OCI-LY1 (cell line): ENCODE results near the gene TRPV5.

Source experiments
- H2AFZ ChIP-seq: fragments of 200-600 bp; sonication (generic), shearing (Covaris generic); 2 replicates; pipeline ENCODE4 v1.6.0; 2014; ENCODE audit warnings: antibody characterized with exemption, mild to moderate bottlenecking, low read length
- H3F3A ChIP-seq: fragments of 200-600 bp; sonication (generic), shearing (Covaris generic); 2 replicates; pipeline ENCODE4 v1.6.0; 2014; ENCODE audit warnings: mild to moderate bottlenecking, antibody characterized with exemption, low read length, moderate library complexity; ENCODE audit not compliant: insufficient read depth
- H3K27ac ChIP-seq: fragments of 200-600 bp; sonication (generic); 2 replicates; pipeline ENCODE4 v1.5.1; 2014; ENCODE audit warnings: low read length, mixed run types, mild to moderate bottlenecking, low read depth; ENCODE audit not compliant: poor library complexity, severe bottlenecking
- H3K27me3 ChIP-seq: fragments of 200-600 bp; sonication (generic); 2 replicates; pipeline ENCODE4 v1.6.0; 2014; ENCODE audit warnings: antibody characterized with exemption, mild to moderate bottlenecking, low read length, moderate library complexity; ENCODE audit not compliant: insufficient read depth
- H3K36me3 ChIP-seq: fragments of 200-600 bp; sonication (generic); 2 replicates; pipeline ENCODE4 v1.6.1; 2014; ENCODE audit warnings: mild to moderate bottlenecking, antibody characterized with exemption, low read length, moderate library complexity, mixed read lengths; ENCODE audit not compliant: insufficient read depth
- H3K4me1 ChIP-seq: fragments of 200-600 bp; sonication (generic); 2 replicates; pipeline ENCODE4 v1.5.1; 2014; ENCODE audit warnings: mild to moderate bottlenecking, low read length, moderate library complexity; ENCODE audit not compliant: insufficient read depth, severe bottlenecking
- H3K4me2 ChIP-seq: fragments of 200-600 bp; sonication (generic), shearing (Covaris generic); 2 replicates; pipeline ENCODE4 v1.6.1; 2014; ENCODE audit warnings: low read length
- H3K4me3 ChIP-seq: fragments of 200-600 bp; sonication (generic); 2 replicates; pipeline ENCODE4 v1.5.1; 2014; ENCODE audit warnings: low read length, low read depth, mild to moderate bottlenecking, mixed read lengths; ENCODE audit not compliant: poor library complexity, severe bottlenecking
- H3K79me2 ChIP-seq: fragments of 200-600 bp; shearing (Covaris generic); 2 replicates; pipeline ENCODE4 v1.6.1; 2016; ENCODE audit warnings: mixed run types, low read length, mixed read lengths; ENCODE audit not compliant: insufficient read depth
- H3K9ac ChIP-seq: fragments of 200-600 bp; sonication (generic), shearing (Covaris generic); 2 replicates; pipeline ENCODE4 v1.6.1; 2014; ENCODE audit warnings: mild to moderate bottlenecking, low read length, mixed read lengths
- H3K9me2 ChIP-seq: fragments of 200-600 bp; sonication (generic), shearing (Covaris generic); 2 replicates; pipeline ENCODE4 v1.6.1; 2014; ENCODE audit warnings: low read depth, mild to moderate bottlenecking, low read length, mixed read lengths
- H3K9me3 ChIP-seq: fragments of 200-600 bp; shearing (Covaris generic); 2 replicates; pipeline ENCODE4 v1.6.1; 2014; ENCODE audit warnings: low read length, mixed read lengths
- H4K20me1 ChIP-seq: fragments of 200-600 bp; sonication (generic), shearing (Covaris generic); 2 replicates; pipeline ENCODE4 v1.6.0; 2016; ENCODE audit warnings: mild to moderate bottlenecking, low read length; ENCODE audit not compliant: insufficient read depth
- EZH2 ChIP-seq: fragments of 200-600 bp; sonication (generic), shearing (Covaris generic); IDR thresholded peaks from 2 replicates; pipeline ENCODE4 v1.8.0; 2017; ENCODE audit warnings: borderline replicate concordance, mixed run types, mild to moderate bottlenecking, antibody characterized with exemption, low read length, moderate library complexity, mixed read lengths
- TF ChIP-seq, protein P1 (sequence below): fragments of 200-600 bp; sonication (generic), shearing (Covaris generic); IDR thresholded peaks from 2 replicates; pipeline ENCODE4 v1.5.1; 2017; ENCODE audit warnings: mild to moderate bottlenecking, antibody characterized with exemption, low read length, moderate library complexity, mixed read lengths

Gene TRPV5

DNA sequence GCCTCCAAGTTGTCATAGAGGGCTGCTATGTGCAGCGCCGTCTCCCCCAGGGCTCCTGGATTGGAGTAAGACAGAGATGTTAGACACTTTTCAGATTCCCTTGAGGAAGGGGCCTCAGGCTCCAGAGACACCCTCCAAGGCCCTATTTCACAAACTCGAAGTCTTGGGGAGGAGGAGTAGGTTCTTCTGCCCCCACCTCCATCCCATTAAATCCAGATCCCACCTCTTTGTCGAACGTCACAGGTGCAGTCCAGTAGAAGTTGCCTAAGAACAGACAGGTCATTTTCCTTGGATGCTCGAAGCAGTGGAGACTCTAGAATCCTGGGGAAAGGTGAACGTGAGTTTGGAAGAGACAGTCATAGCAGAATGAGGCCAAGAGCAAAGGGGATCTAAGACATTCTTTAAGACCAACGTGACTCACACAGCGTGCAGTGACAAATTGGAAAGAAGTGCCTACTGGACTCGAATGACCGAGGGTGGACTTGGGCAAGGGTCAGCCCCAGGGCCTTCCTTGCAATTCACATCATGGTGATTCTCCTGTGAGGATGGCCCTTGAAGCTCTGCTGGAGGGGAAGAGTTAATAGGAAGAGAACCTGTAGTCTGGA, 3.3 kb downstream of the TRPV5 start:
- no peak overlapping the region for H3K4me2 ChIP-seq
- H3F3A ChIP-seq: no peaks in the 10 kb centered on the region
- no peak overlapping the region for H3K27ac ChIP-seq
- no peak overlapping the region for H3K9ac ChIP-seq
- H3K9me2 ChIP-seq: no peaks in the 10 kb centered on the region
- TF ChIP-seq, protein P1, sequence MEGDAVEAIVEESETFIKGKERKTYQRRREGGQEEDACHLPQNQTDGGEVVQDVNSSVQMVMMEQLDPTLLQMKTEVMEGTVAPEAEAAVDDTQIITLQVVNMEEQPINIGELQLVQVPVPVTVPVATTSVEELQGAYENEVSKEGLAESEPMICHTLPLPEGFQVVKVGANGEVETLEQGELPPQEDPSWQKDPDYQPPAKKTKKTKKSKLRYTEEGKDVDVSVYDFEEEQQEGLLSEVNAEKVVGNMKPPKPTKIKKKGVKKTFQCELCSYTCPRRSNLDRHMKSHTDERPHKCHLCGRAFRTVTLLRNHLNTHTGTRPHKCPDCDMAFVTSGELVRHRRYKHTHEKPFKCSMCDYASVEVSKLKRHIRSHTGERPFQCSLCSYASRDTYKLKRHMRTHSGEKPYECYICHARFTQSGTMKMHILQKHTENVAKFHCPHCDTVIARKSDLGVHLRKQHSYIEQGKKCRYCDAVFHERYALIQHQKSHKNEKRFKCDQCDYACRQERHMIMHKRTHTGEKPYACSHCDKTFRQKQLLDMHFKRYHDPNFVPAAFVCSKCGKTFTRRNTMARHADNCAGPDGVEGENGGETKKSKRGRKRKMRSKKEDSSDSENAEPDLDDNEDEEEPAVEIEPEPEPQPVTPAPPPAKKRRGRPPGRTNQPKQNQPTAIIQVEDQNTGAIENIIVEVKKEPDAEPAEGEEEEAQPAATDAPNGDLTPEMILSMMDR: no peak
- no peak for TF ChIP-seq EZH2
- no peaks in the 10 kb centered on the region for H3K36me3 ChIP-seq
- H3K4me1 ChIP-seq: no peaks in the 10 kb centered on the region
- H3K9me3 ChIP-seq: no peaks in the 10 kb centered on the region
- H2AFZ ChIP-seq: no peak overlapping the region
- H3K4me3 ChIP-seq: no peak overlapping the region
- no peaks in the 10 kb centered on the region for H3K79me2 ChIP-seq
- H3K27me3 ChIP-seq: 0 out of 2 replicates have a peak, but pooled peaks cover 4% of the 10 kb centered on the region
- H4K20me1 ChIP-seq: no peaks in the 10 kb centered on the region

DNA sequence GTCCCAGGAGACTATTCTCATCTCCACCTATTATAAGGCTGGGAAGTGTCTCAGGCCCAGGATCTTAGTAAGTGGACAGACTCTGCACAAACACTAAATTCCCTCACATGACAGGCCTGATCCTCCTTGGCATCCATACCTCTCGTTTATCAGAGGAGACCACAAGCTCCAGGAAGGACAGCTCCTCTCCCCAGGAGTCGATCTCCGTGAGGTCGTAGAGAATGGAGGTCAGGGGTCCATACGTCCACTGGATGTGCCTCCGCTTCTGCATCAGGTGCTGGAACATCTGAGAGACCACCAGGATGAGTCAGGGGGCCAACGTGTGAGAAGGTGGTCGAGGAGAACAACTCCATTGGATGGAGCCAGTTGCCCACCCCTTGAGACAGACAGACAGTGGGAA, 5.6 kb downstream of the TRPV5 start:
- H4K20me1 ChIP-seq: no peaks in the 10 kb centered on the region
- 0 out of 2 replicates have a peak, but pooled peaks cover 4% of the 10 kb centered on the region for H3K27me3 ChIP-seq
- H3F3A ChIP-seq: no peaks in the 10 kb centered on the region
- TF ChIP-seq EZH2: no peak
- TF ChIP-seq, protein P1: no peak
- H3K27ac ChIP-seq: no peak overlapping the region
- no peak overlapping the region for H3K4me2 ChIP-seq
- H3K9me3 ChIP-seq: no peaks in the 10 kb centered on the region
- no peak overlapping the region for H3K4me3 ChIP-seq
- H3K79me2 ChIP-seq: no peaks in the 10 kb centered on the region
- H2AFZ ChIP-seq: no peak overlapping the region
- H3K9ac ChIP-seq: no peak overlapping the region
- H3K4me1 ChIP-seq: no peaks in the 10 kb centered on the region
- H3K36me3 ChIP-seq: no peaks in the 10 kb centered on the region
- H3K9me2 ChIP-seq: no peaks in the 10 kb centered on the region

DNA sequence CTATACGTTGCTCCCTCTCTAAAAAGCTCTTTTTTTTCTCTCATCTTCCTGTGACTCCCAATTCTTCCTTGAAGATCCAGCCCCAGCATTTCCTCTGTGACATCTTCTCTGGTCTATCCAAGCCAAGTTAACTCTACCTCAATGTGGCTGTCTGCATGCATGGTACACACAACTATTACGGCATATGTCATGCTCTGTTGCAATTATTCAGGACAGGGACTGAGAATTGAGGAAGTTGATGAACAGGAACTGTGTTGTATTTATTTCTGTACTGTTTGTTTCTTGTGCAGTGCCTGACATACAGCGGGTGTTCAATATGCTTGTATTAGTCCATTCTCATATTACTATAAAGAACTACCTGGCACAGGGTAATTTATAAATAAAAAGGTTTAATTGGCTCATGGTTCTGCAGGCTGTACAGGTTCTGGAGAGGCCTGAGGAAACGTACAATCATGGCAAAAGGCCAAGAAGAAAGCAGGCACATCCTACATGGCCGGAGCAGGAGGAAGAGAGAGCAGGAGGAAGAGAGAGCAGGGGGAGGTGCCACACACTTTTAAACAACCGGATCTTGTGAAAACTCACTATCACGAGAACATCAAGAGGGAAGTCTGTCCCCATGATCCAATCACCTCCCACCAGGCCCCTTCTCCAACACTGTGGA, 6.3 kb downstream of the TRPV5 start:
- H3K27ac ChIP-seq: no peak overlapping the region
- H3K36me3 ChIP-seq: no peaks in the 10 kb centered on the region
- 0 out of 2 replicates have a peak, but pooled peaks cover 4% of the 10 kb centered on the region for H3K27me3 ChIP-seq
- no peak for TF ChIP-seq EZH2
- TF ChIP-seq, protein P1: no peak
- no peak overlapping the region for H3K4me2 ChIP-seq
- H3K9me3 ChIP-seq: no peaks in the 10 kb centered on the region
- H3K9ac ChIP-seq: no peak overlapping the region
- no peaks in the 10 kb centered on the region for H3K79me2 ChIP-seq
- H4K20me1 ChIP-seq: no peaks in the 10 kb centered on the region
- H3K9me2 ChIP-seq: no peaks in the 10 kb centered on the region
- H3F3A ChIP-seq: no peaks in the 10 kb centered on the region
- H3K4me1 ChIP-seq: no peaks in the 10 kb centered on the region
- no peak overlapping the region for H3K4me3 ChIP-seq
- no peak overlapping the region for H2AFZ ChIP-seq
